Measurements from ENCODE around the gene KSR2. TPM values are rescaled to one million over a fixed set of nuclear protein-coding genes. Genes with fewer than 3 reads are reported as not detected.

KSR2 gene
- total and polyA plus RNA-seq, 2 of the 13 experiments (the other 11 are each of a cell fraction or from before 2014, with no cell fraction given): 0.02 TPM; not detected in 1

DNA sequence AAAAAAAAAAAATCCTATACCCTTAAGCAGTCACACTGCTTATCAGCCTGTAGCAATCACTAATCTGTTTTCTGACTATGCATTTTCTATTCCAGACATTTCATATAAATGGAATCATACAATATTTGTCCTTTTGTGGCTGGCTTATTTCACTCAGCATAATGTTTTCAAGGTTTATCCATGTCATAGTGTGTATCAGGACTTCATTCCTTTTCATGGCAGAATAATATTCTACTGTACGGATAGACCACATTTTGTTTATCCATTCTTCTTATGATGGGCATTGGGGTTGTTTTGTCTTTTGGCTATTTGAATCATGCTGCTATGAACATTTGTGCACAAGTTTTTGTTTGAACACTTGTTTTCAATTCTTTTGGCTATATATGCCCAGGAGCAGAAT lies 8.6 kb upstream of the KSR2 start:
- Histone ChIP-seq H3K4me2 (ENCODE audit: low read depth, low read length) (no peak overlapping the region), H3K27me3 (ENCODE audit: control insufficient read depth in 1 of 2, insufficient read depth in 2 of 2, low read length in 2 of 2) (peaks cover 0 to 3% of the 10 kb centered on the region in 2 experiments; a peak in 1 of 5 replicates), H2AFZ (ENCODE audit: low read length) (no peak overlapping the region), H3K36me3 (replicated peaks in 1 of 2; ENCODE audit: control insufficient read depth in 1 of 2, insufficient read depth in 2 of 2, low read length in 2 of 2) (no peaks in the 10 kb centered on the region), H3K9ac (ENCODE audit: insufficient read depth, low read depth, low read length) (no peak overlapping the region), H3K4me3 (replicated peaks in 1 of 3; ENCODE audit: insufficient read depth in 1 of 3, low read depth in 2 of 3, low read length in 3 of 3) (no peak overlapping the region), H4K20me1 (ENCODE audit: insufficient read depth, low read length) (no peaks in the 10 kb centered on the region), H3K9me3 (ENCODE audit: low read length) (no peaks in the 10 kb centered on the region), H3K79me2 (ENCODE audit: insufficient read depth, low read length) (no peaks in the 10 kb centered on the region), H3K27ac (ENCODE audit: extremely low read length, insufficient read depth, low read length) (no peak overlapping the region), H3K4me1 (ENCODE audit: insufficient read depth, low read length) (no peaks in the 10 kb centered on the region)
- ChIA-PET CTCF (ENCODE audit: low intra/inter-chr PET ratio, low total read pairs) (no interaction called here), POLR2A (no interaction called here)
- no peak for ATAC-seq
- intact Hi-C loops (cut with micrococcal nuclease; ENCODE audit: unreplicated experiment): no loop called here
- 93% methylated on average over 1 of the region's 1 CpG for WGBS (ENCODE audit: low lambda C conversion rate)
- no peak for FAIRE-seq
- no peak for DNase-seq (ENCODE audit: low spot score)
- in situ Hi-C loops (cut with HindIII; ENCODE audit: extremely low pct_ligation_motif_present, low pct_unique_long_range_greater_than_20kb): no loop called here
- no TSS peak for BruUV-seq (replicated peaks)
- no peak for TF ChIP-seq SKI (IDR thresholded peaks at IDR 0.05; ENCODE audit: partially characterized antibody)
- TF ChIP-seq, protein P1, sequence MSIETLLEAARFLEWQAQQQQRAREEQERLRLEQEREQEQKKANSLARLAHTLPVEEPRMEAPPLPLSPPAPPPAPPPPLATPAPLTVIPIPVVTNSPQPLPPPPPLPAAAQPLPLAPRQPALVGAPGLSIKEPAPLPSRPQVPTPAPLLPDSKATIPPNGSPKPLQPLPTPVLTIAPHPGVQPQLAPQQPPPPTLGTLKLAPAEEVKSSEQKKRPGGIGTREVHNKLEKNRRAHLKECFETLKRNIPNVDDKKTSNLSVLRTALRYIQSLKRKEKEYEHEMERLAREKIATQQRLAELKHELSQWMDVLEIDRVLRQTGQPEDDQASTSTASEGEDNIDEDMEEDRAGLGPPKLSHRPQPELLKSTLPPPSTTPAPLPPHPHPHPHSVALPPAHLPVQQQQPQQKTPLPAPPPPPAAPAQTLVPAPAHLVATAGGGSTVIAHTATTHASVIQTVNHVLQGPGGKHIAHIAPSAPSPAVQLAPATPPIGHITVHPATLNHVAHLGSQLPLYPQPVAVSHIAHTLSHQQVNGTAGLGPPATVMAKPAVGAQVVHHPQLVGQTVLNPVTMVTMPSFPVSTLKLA (IDR thresholded peaks at IDR 0.05): no peak
- no peak for TF ChIP-seq ZNF75D (CRISPR knock-in tag; IDR thresholded peaks at IDR 0.05; ENCODE audit: borderline replicate concordance)
- TF ChIP-seq REXO4 (CRISPR knock-in tag; IDR thresholded peaks at IDR 0.05; ENCODE audit: borderline replicate concordance): no peak
- TF ChIP-seq ELF1 (CRISPR knock-in tag; IDR thresholded peaks at IDR 0.05): no peak
- TF ChIP-seq NFE2L2 (IDR thresholded peaks at IDR 0.05; ENCODE audit: low read length): no peak
- no peak for TF ChIP-seq KAT7 (CRISPR knock-in tag; IDR thresholded peaks at IDR 0.05; ENCODE audit: borderline replicate concordance)
- no peak for TF ChIP-seq KDM5B (CRISPR knock-in tag; IDR thresholded peaks at IDR 0.05; ENCODE audit: borderline replicate concordance)
- TF ChIP-seq, protein P2, sequence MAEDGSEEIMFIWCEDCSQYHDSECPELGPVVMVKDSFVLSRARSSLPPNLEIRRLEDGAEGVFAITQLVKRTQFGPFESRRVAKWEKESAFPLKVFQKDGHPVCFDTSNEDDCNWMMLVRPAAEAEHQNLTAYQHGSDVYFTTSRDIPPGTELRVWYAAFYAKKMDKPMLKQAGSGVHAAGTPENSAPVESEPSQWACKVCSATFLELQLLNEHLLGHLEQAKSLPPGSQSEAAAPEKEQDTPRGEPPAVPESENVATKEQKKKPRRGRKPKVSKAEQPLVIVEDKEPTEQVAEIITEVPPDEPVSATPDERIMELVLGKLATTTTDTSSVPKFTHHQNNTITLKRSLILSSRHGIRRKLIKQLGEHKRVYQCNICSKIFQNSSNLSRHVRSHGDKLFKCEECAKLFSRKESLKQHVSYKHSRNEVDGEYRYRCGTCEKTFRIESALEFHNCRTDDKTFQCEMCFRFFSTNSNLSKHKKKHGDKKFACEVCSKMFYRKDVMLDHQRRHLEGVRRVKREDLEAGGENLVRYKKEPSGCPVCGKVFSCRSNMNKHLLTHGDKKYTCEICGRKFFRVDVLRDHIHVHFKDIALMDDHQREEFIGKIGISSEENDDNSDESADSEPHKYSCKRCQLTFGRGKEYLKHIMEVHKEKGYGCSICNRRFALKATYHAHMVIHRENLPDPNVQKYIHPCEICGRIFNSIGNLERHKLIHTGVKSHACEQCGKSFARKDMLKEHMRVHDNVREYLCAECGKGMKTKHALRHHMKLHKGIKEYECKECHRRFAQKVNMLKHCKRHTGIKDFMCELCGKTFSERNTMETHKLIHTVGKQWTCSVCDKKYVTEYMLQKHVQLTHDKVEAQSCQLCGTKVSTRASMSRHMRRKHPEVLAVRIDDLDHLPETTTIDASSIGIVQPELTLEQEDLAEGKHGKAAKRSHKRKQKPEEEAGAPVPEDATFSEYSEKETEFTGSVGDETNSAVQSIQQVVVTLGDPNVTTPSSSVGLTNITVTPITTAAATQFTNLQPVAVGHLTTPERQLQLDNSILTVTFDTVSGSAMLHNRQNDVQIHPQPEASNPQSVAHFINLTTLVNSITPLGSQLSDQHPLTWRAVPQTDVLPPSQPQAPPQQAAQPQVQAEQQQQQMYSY (CRISPR knock-in tag; IDR thresholded peaks at IDR 0.05): no peak
- no peak for TF ChIP-seq ZNF724P (CRISPR knock-in tag; IDR thresholded peaks at IDR 0.05; ENCODE audit: borderline replicate concordance)
- TF ChIP-seq, protein P3, sequence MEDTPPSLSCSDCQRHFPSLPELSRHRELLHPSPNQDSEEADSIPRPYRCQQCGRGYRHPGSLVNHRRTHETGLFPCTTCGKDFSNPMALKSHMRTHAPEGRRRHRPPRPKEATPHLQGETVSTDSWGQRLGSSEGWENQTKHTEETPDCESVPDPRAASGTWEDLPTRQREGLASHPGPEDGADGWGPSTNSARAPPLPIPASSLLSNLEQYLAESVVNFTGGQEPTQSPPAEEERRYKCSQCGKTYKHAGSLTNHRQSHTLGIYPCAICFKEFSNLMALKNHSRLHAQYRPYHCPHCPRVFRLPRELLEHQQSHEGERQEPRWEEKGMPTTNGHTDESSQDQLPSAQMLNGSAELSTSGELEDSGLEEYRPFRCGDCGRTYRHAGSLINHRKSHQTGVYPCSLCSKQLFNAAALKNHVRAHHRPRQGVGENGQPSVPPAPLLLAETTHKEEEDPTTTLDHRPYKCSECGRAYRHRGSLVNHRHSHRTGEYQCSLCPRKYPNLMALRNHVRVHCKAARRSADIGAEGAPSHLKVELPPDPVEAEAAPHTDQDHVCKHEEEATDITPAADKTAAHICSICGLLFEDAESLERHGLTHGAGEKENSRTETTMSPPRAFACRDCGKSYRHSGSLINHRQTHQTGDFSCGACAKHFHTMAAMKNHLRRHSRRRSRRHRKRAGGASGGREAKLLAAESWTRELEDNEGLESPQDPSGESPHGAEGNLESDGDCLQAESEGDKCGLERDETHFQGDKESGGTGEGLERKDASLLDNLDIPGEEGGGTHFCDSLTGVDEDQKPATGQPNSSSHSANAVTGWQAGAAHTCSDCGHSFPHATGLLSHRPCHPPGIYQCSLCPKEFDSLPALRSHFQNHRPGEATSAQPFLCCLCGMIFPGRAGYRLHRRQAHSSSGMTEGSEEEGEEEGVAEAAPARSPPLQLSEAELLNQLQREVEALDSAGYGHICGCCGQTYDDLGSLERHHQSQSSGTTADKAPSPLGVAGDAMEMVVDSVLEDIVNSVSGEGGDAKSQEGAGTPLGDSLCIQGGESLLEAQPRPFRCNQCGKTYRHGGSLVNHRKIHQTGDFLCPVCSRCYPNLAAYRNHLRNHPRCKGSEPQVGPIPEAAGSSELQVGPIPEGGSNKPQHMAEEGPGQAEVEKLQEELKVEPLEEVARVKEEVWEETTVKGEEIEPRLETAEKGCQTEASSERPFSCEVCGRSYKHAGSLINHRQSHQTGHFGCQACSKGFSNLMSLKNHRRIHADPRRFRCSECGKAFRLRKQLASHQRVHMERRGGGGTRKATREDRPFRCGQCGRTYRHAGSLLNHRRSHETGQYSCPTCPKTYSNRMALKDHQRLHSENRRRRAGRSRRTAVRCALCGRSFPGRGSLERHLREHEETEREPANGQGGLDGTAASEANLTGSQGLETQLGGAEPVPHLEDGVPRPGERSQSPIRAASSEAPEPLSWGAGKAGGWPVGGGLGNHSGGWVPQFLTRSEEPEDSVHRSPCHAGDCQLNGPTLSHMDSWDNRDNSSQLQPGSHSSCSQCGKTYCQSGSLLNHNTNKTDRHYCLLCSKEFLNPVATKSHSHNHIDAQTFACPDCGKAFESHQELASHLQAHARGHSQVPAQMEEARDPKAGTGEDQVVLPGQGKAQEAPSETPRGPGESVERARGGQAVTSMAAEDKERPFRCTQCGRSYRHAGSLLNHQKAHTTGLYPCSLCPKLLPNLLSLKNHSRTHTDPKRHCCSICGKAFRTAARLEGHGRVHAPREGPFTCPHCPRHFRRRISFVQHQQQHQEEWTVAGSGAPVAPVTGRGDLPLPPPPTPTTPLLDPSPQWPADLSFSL (CRISPR knock-in tag; IDR thresholded peaks at IDR 0.05): no peak

Measured in HepG2 (cell line).